CD14-positive monocyte (primary cell): ENCODE measurements around the gene VASH1. TPM values are rescaled to one million over a fixed set of nuclear protein-coding genes. Genes with fewer than 3 reads are reported as not detected.

Source experiments
- DNase-seq, 3 donors: peaks; one replicate each; pipeline ENCODE4 v3.0.0-alpha.2; 2011 to 2022
- H2AFZ ChIP-seq: 2 replicates; pipeline ENCODE4 v1.6.0; 2012; ENCODE audit warnings: mild to moderate bottlenecking, low read depth, low read length, inconsistent platforms; ENCODE audit not compliant: insufficient read depth, poor library complexity, severe bottlenecking
- H3K27ac ChIP-seq, 2 donors: 1 replicate in 1 of 2; 2 replicates in 1 of 2; pipeline ENCODE4 v1.5.1; 2012 to 2013; ENCODE audit warnings: low read length in 2 of 2, control low read depth in 1 of 2, inconsistent platforms in 1 of 2, low read depth in 1 of 2, mild to moderate bottlenecking in 1 of 2
- H3K27me3 ChIP-seq, 2 donors: one replicate each; pipeline versions ENCODE4 v1.6.0 to v1.6.1; 2011 to 2013; ENCODE audit warnings: low read length in 2 of 2; ENCODE audit not compliant: control insufficient read depth in 2 of 2, insufficient read depth in 2 of 2
- H3K36me3 ChIP-seq, 2 donors: replicated peaks in 1 of 2; 1 replicate in 1 of 2; 2 replicates in 1 of 2; pipeline versions ENCODE4 v1.5.1 to v1.6.1; 2012 to 2013; ENCODE audit warnings: low read length in 2 of 2, control low read depth in 1 of 2, inconsistent platforms in 1 of 2, mild to moderate bottlenecking in 1 of 2; ENCODE audit not compliant: insufficient read depth in 2 of 2, control insufficient read depth in 1 of 2
- H3K4me1 ChIP-seq, 2 donors: 1 replicate in 1 of 2; 2 replicates in 1 of 2; pipeline versions ENCODE4 v1.5.1 to v1.6.1; 2012 to 2013; ENCODE audit warnings: low read length in 2 of 2, control low read depth in 1 of 2, inconsistent platforms in 1 of 2, mild to moderate bottlenecking in 1 of 2, moderate library complexity in 1 of 2; ENCODE audit not compliant: insufficient read depth in 2 of 2, control insufficient read depth in 1 of 2
- H3K4me2 ChIP-seq: replicated peaks from 2 replicates; pipeline ENCODE3; 2012; ENCODE audit warnings: low read length, moderate library complexity, mild to moderate bottlenecking; ENCODE audit not compliant: poor library complexity, severe bottlenecking; ENCODE audit errors: extremely low read depth
- H3K4me3 ChIP-seq, 3 experiments: fragments of 200-600 bp in 1 of 3; sonication (generic) in 1 of 3; replicated peaks in 1 of 3; 1 replicate in 2 of 3; 2 replicates in 1 of 3; pipeline ENCODE4 v1.5.1; 2011 to 2013; ENCODE audit warnings: low read length in 3 of 3, mild to moderate bottlenecking in 3 of 3, control low read depth in 2 of 3, low read depth in 2 of 3, inconsistent platforms in 1 of 3, moderate library complexity in 1 of 3
- H3K79me2 ChIP-seq: 2 replicates; pipeline ENCODE4 v1.6.0; 2012; ENCODE audit warnings: mild to moderate bottlenecking, control low read depth, inconsistent platforms, low read length, moderate library complexity; ENCODE audit not compliant: insufficient read depth
- H3K9ac ChIP-seq: 2 replicates; pipeline ENCODE4 v1.6.0; 2017; ENCODE audit warnings: low read length, mild to moderate bottlenecking; ENCODE audit not compliant: insufficient read depth, poor library complexity, severe bottlenecking
- H3K9me3 ChIP-seq, 2 donors: replicated peaks in 1 of 2; 1 replicate in 1 of 2; 2 replicates in 1 of 2; pipeline versions ENCODE4 v1.5.1 to v1.6.1; 2012 to 2013; ENCODE audit warnings: low read length in 2 of 2, control low read depth in 1 of 2; ENCODE audit not compliant: control insufficient read depth in 1 of 2, insufficient read depth in 1 of 2
- H4K20me1 ChIP-seq: 2 replicates; pipeline ENCODE4 v1.6.0; 2012; ENCODE audit warnings: mild to moderate bottlenecking, low read length, control low read depth, moderate library complexity; ENCODE audit not compliant: insufficient read depth
- H3K27ac Mint-ChIP-seq, 7 donors: one replicate each; pipeline ENCODE4 v1.8.0; 2020; ENCODE audit warnings: mild to moderate bottlenecking in 7 of 7, mixed read lengths in 7 of 7, moderate library complexity in 6 of 7, inconsistent platforms in 2 of 7
- H3K27me3 Mint-ChIP-seq, 3 donors: one replicate each; pipeline ENCODE4 v1.8.0; 2021 to 2022; ENCODE audit warnings: low read depth in 3 of 3, mild to moderate bottlenecking in 3 of 3, mixed read lengths in 3 of 3, moderate library complexity in 3 of 3, inconsistent platforms in 1 of 3
- H3K36me3 Mint-ChIP-seq, 2 donors: one replicate each; pipeline ENCODE4 v1.8.0; 2020; ENCODE audit warnings: mixed read lengths in 2 of 2, inconsistent platforms in 1 of 2, mild to moderate bottlenecking in 1 of 2
- H3K4me1 Mint-ChIP-seq: one replicate; pipeline ENCODE4 v1.8.0; 2020; ENCODE audit warnings: mild to moderate bottlenecking, mixed read lengths
- H3K4me3 Mint-ChIP-seq, 2 donors: one replicate each; pipeline ENCODE4 v1.8.0; 2020; ENCODE audit warnings: mild to moderate bottlenecking in 2 of 2, mixed read lengths in 2 of 2, moderate library complexity in 1 of 2
- H3K9me3 Mint-ChIP-seq, 7 donors: one replicate each; pipeline ENCODE4 v1.8.0; 2020 to 2022; ENCODE audit warnings: mixed read lengths in 7 of 7, mild to moderate bottlenecking in 6 of 7, moderate library complexity in 6 of 7, inconsistent platforms in 2 of 7
- CTCF ChIP-seq: fragments of 200-600 bp; IDR thresholded peaks from one replicate; pipeline ENCODE4 v1.8.0; 2022; ENCODE audit warnings: antibody characterized with exemption, mild to moderate bottlenecking
- WGBS: methylation state at CpG from one replicate; pipeline ENCODE4 v1.1.5; 2013; ENCODE audit warnings: missing lambda C conversion rate; ENCODE audit not compliant: insufficient coverage; 5-methylcytosine and 5-hydroxymethylcytosine counted together
- intact Hi-C, 2 donors: fragments of 100-400 bp; cut with micrococcal nuclease; formaldehyde crosslinking; loops; one replicate each; pipeline versions ENCODE4 v1.15.0 to v1.15.1; 2023
- polyA plus RNA-seq, 3 donors: library from polyadenylated mRNA; depleted of rRNA in 1 of 3; unstranded in 2 of 3; stranded (reverse) in 1 of 3; fragments of 300-500 nt in 2 of 3; fragments of >200 nt in 1 of 3; fragmentation: Illumina TruSeq in 2 of 3; gene quantifications; 1 replicate in 2 of 3; 2 replicates in 1 of 3; pipeline ENCODE4 v1.2.3, GENCODE V29; 2012 to 2021

The VASH1 gene
- polyA plus RNA-seq, 3 donors: 2.5 to 10.5 (median 3.3) TPM

GRCh38 chr14:76775695-76776427 lies 14.6 kb downstream of the VASH1 start:
- peaks cover 49 to 64% of the 10 kb centered on the region in 2 donors for H3K4me1 ChIP-seq
- no peak for DNase-seq
- H3K79me2 ChIP-seq: no peaks in the 10 kb centered on the region
- no peak overlapping the region for H3K4me2 ChIP-seq
- no peaks in the 10 kb centered on the region for H3K27me3 ChIP-seq
- Mint-ChIP-seq H3K9me3 (peaks cover 0 to 2% (median 0%) of the 10 kb centered on the region in 7 donors), H3K36me3 (peaks cover 28 to 39% of the 10 kb centered on the region in 2 donors), H3K4me3 (no peak overlapping the region), H3K27ac (peak overlapping the region in 4 of 7 donors; percentile 78 to 96 (median 88)), H3K27me3 (peaks cover 0 to 1% (median 0%) of the 10 kb centered on the region in 3 donors), H3K4me1 (peaks cover 60% of the 10 kb centered on the region)
- H3K9ac ChIP-seq: no peak overlapping the region
- H3K9me3 ChIP-seq: no peaks in the 10 kb centered on the region
- H3K36me3 ChIP-seq: peaks cover 6 to 17% of the 10 kb centered on the region in 2 donors
- no peak overlapping the region for H2AFZ ChIP-seq
- H3K4me3 ChIP-seq: no peak overlapping the region
- no peak for TF ChIP-seq CTCF
- H4K20me1 ChIP-seq: no peaks in the 10 kb centered on the region
- intact Hi-C loops: no loop called here
- 97% methylated on average over 48 of the region's 54 CpGs for WGBS
- peak overlapping the region in 1 of 2 donors; percentile 27 for H3K27ac ChIP-seq

DNA sequence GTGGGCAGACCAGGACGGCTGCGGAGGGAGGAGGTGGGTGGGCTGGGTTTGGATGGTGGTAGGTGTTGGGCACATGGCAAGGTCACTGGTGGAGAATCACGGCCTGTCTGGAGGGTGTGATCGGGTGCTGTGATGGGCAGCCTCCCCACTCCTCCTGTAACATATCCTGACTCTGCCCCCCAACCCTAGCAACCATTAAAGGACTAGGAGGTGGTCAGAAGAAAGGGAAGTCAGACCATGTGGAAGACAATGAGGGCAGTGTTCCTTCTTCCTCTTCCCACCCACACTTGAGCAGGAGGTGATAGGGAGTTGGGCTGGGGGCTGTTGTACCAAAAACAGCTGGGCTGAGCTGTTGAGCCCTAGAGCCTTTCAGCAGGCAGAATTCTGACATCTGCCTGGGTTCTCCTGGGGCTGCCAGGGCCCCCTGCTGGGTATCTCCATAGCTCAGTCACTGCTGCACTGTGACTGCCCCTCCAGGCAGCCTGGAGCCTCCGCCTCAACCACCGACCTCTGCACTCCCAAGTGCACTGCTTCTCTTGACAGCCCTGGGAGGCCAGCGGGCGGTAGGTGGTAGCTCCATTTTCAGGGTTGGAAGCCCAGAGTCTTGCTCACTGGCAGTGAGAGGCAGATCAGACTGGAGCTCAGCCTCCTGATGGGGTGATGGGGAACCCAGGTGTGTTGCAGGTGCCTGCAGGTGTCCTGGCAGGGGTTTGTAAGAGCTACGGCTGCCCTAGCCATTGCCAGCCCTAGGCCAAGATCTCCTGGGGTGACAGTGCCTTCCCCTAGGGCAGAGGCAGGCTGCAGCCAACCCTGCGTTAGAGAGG lies 15.4 kb downstream of the VASH1 start:
- Mint-ChIP-seq H3K9me3 (peaks cover 0 to 2% (median 0%) of the 10 kb centered on the region in 7 donors), H3K36me3 (peaks cover 35 to 45% of the 10 kb centered on the region in 2 donors), H3K4me1 (peaks cover 52% of the 10 kb centered on the region), H3K27me3 (peaks cover 0 to 1% (median 0%) of the 10 kb centered on the region in 3 donors), H3K27ac (peak overlapping the region in 6 of 7 donors; percentile 53 to 92 (median 82)), H3K4me3 (no peak overlapping the region)
- Histone ChIP-seq H3K79me2 (no peaks in the 10 kb centered on the region), H3K27me3 (no peaks in the 10 kb centered on the region), H3K4me3 (no peak overlapping the region), H3K9me3 (no peaks in the 10 kb centered on the region), H3K4me1 (peaks cover 41 to 56% of the 10 kb centered on the region in 2 donors), H2AFZ (no peak overlapping the region), H4K20me1 (no peaks in the 10 kb centered on the region), H3K27ac (peak overlapping the region in 1 of 2 donors; percentile 27), H3K9ac (no peak overlapping the region), H3K36me3 (peaks cover 13 to 24% of the 10 kb centered on the region in 2 donors), H3K4me2 (peak overlapping the region; percentile 4)
- DNase-seq: peak in 2 of 3 donors; percentile 44 to 59
- TF ChIP-seq CTCF: no peak
- 86% methylated on average over 8 of the region's 10 CpGs for WGBS
- intact Hi-C loops: no loop called here
